Measurements from ENCODE around the gene GSK3B.
"Not testable (repeated sequence)": the region's sequence is repeated elsewhere in the genome, so short reads cannot be mapped to it uniquely, and the experiment has no call there.

GSK3B gene

DNA sequence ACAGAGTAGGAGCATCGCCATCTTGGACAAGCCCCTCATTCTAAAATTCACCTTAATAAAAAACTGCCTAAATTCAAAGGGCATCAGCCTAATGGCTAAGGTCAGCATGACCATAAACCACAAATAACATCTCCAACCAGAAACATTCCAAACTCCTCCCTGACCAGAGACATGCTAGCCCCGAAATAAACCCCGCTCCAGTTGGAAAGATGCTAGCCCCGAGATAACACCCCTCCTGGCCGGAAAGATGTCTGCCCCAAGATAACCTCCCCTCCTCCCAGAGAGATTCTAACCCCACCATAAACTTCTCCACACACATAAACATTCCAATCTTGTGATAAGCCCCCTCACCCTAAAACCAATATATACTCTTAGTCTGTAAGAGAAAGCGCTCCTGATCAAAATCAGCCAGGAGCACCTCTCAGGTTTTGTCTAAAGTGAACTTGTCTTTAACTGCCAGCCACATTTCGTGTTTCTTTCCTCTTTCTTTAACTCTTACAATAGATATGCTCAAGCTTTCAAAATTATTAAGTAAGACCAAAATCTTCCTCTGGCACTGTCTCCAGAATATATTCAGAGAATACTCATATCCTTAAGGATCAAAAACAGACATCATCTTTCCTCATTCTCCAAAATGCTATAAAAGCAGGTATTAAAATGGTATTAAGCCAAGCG, 104.1 kb downstream of the GSK3B start:
- ChIA-PET POLR2A (no interaction called here), CTCF (no interaction called here)
- no peak for DNase-seq (ENCODE audit: extremely low spot score)

DNA sequence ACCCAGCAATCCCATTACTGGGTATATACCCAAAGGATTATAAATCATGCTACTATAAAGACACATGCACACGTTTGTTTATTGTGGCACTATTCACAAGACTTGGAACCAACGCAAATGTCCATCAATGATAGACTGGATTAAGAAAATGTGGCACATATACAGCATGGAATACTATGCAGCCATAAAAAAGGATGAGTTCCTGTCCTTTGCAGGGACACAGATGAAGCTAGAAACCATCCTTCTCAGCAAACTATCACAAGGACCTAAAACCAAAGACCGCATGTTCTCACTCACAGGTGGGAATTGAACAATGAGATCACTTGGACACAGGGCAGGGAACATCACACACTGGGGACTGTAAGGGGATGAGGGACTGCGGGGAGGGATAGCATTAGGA, 107.4 kb downstream of the GSK3B start:
- POLR2A ChIA-PET, CTCF ChIA-PET: not testable (repeated sequence)

More for the DNA sequence above, 104.1 kb downstream of the GSK3B start:
- TF ChIP-seq LEF1 (IDR thresholded peaks at IDR 0.05; ENCODE audit: borderline replicate concordance) (no peak), TARDBP (IDR thresholded peaks at IDR 0.05) (no peak), HDGF (IDR thresholded peaks at IDR 0.05; ENCODE audit: borderline replicate concordance) (no peak), CTBP1 (IDR thresholded peaks at IDR 0.05; ENCODE audit: borderline replicate concordance) (no peak), L3MBTL2 (conservative IDR thresholded peaks at IDR 0.05) (no peak), FOXA1 (IDR thresholded peaks at IDR 0.05) (no peak), ARNT (IDR thresholded peaks at IDR 0.05) (no peak), ELF4 (IDR thresholded peaks at IDR 0.05) (no peak), SP1 (IDR thresholded peaks at IDR 0.05) (no peak), ZNF384 (IDR thresholded peaks at IDR 0.05) (no peak), BHLHE40 (IDR thresholded peaks at IDR 0.05; ENCODE audit: borderline replicate concordance) (no peak), FOXK2 (IDR thresholded peaks at IDR 0.05) (no peak)
- TF ChIP-seq, protein P1, sequence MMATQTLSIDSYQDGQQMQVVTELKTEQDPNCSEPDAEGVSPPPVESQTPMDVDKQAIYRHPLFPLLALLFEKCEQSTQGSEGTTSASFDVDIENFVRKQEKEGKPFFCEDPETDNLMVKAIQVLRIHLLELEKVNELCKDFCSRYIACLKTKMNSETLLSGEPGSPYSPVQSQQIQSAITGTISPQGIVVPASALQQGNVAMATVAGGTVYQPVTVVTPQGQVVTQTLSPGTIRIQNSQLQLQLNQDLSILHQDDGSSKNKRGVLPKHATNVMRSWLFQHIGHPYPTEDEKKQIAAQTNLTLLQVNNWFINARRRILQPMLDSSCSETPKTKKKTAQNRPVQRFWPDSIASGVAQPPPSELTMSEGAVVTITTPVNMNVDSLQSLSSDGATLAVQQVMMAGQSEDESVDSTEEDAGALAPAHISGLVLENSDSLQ (IDR thresholded peaks at IDR 0.05), result no peak

DNA sequence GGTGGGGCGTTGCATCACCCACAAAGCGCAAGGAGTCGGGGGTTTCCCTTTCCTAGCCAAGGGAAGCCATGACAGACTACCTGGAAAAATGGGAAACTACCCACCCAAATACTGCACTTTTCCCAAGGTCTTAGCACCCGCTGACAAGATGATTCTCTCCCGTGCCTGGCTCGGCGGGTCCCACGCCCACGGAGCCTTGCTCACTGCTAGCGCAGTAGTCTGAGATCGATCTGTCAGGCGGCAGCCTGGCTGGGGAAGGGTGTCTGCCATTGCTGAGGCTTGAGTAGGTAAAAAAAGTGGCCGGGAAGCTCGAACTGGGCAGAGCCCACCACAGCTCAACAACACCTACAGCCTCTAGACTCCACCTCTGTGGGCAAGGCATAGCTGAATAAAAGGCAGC, 112.9 kb downstream of the GSK3B start:
- ChIA-PET CTCF (no interaction called here), POLR2A (interaction anchor here (1.3 to 1.8 kb wide), 2 partner anchors 113 to 115 kb away, joined by 3 to 7 read pairs; partner anchors contain the start of gene GSK3B)
- TF ChIP-seq LEF1 (IDR thresholded peaks at IDR 0.05; ENCODE audit: borderline replicate concordance) (no peak), ZNF384 (IDR thresholded peaks at IDR 0.05) (no peak), TARDBP (IDR thresholded peaks at IDR 0.05) (no peak), FOXA1 (IDR thresholded peaks at IDR 0.05) (no peak), HDGF (IDR thresholded peaks at IDR 0.05; ENCODE audit: borderline replicate concordance) (no peak), CTBP1 (IDR thresholded peaks at IDR 0.05; ENCODE audit: borderline replicate concordance) (no peak), SUZ12 (IDR thresholded peaks at IDR 0.05) (no peak), L3MBTL2 (conservative IDR thresholded peaks at IDR 0.05) (no peak), SP1 (IDR thresholded peaks at IDR 0.05) (no peak), FOXM1 (IDR thresholded peaks at IDR 0.05; ENCODE audit: borderline replicate concordance) (no peak), ELF4 (IDR thresholded peaks at IDR 0.05) (no peak)
- TF ChIP-seq, protein P1 (IDR thresholded peaks at IDR 0.05), result no peak
- no peak for DNase-seq (ENCODE audit: extremely low spot score)

More for the DNA sequence above, 107.4 kb downstream of the GSK3B start:
- not testable (repeated sequence) for DNase-seq (ENCODE audit: extremely low spot score)

DNA sequence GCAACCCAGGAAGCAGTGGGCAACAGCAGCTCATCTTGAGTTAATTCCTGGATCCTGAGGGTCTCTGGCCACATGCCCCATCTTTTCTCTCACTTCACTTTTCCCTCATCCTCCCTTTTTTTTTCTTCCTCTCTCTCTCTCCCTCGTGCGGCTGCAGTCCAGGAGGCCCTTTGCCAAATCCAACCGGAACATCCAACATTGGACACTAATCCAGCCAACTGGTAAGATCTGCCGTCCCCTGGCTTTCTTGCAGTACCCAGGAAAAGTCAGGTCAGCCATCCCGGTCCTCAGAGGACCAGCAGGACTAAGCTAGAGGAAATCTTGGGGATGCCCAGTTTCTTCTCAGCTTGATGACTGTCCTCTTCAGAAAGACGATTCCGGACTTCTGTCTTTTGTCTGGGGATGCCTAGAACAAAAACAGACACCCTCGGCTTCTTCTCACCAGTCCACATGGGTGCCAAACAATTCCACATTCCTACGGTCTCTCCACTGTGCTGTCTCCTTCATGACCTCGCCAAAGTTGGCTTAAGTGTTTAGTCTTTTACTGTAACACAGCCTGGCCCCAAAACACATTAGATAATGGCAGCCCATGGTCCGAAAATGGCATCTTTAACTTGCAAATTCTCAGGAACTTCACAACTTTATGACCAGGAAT, 115.6 kb downstream of the GSK3B start:
- ChIA-PET POLR2A (no interaction called here), CTCF (interaction anchor here (0.6 to 0.7 kb wide), 2 partner anchors 167 to 239 kb away, joined by 3 to 6 read pairs; no protein-coding TSS in a partner anchor)
- no peak for TF ChIP-seq ZNF384 (IDR thresholded peaks at IDR 0.05)
- TF ChIP-seq, protein P1 (IDR thresholded peaks at IDR 0.05), result no peak
- TF ChIP-seq ARNT (IDR thresholded peaks at IDR 0.05), result no peak
- TF ChIP-seq CTBP1 (IDR thresholded peaks at IDR 0.05; ENCODE audit: borderline replicate concordance), result no peak
- no peak for TF ChIP-seq SP1 (IDR thresholded peaks at IDR 0.05)
- no peak for TF ChIP-seq SUZ12 (IDR thresholded peaks at IDR 0.05)
- TF ChIP-seq NFRKB (IDR thresholded peaks at IDR 0.05), result no peak
- no peak for TF ChIP-seq L3MBTL2 (conservative IDR thresholded peaks at IDR 0.05)
- no peak for TF ChIP-seq FOXK2 (IDR thresholded peaks at IDR 0.05)
- no peak for TF ChIP-seq HDGF (IDR thresholded peaks at IDR 0.05; ENCODE audit: borderline replicate concordance)
- TF ChIP-seq ELF4 (IDR thresholded peaks at IDR 0.05), result no peak
- TF ChIP-seq FOXM1 (IDR thresholded peaks at IDR 0.05; ENCODE audit: borderline replicate concordance), result no peak
- TF ChIP-seq FOXA1 (IDR thresholded peaks at IDR 0.05), result no peak
- no peak for TF ChIP-seq LEF1 (IDR thresholded peaks at IDR 0.05; ENCODE audit: borderline replicate concordance)
- TF ChIP-seq TARDBP (IDR thresholded peaks at IDR 0.05), result no peak
- TF ChIP-seq BHLHE40 (IDR thresholded peaks at IDR 0.05; ENCODE audit: borderline replicate concordance), result no peak
- DNase-seq (ENCODE audit: extremely low spot score), result no peak

DNA sequence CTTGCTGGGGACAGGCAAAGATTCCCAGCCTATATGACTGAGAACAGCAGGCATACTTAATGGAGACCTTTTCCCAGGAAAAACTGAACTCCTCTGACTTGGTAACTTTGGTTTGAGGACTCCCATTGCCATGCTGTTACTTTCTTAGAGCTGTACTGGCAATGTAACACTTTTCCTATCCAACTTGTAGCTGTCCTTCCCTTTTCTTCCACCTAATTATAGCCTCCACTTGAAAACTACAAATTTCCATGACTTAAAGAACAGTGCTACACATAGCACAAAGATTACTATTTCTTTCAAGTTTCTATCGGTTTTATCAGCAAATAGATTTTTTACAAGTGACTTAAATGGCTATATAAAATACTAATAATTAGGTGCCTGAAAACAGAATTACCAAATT, 116.9 kb downstream of the GSK3B start:
- TF ChIP-seq FOXM1 (IDR thresholded peaks at IDR 0.05; ENCODE audit: borderline replicate concordance) (no peak), FOXA1 (IDR thresholded peaks at IDR 0.05) (no peak), SP1 (IDR thresholded peaks at IDR 0.05) (no peak), ARNT (IDR thresholded peaks at IDR 0.05) (no peak), NFRKB (IDR thresholded peaks at IDR 0.05) (no peak), FOXK2 (IDR thresholded peaks at IDR 0.05) (no peak), CTBP1 (IDR thresholded peaks at IDR 0.05; ENCODE audit: borderline replicate concordance) (no peak), SUZ12 (IDR thresholded peaks at IDR 0.05) (no peak), ZNF384 (IDR thresholded peaks at IDR 0.05) (no peak), L3MBTL2 (conservative IDR thresholded peaks at IDR 0.05) (no peak), TARDBP (IDR thresholded peaks at IDR 0.05) (no peak), BHLHE40 (IDR thresholded peaks at IDR 0.05; ENCODE audit: borderline replicate concordance) (no peak), ELF4 (IDR thresholded peaks at IDR 0.05) (no peak), HDGF (IDR thresholded peaks at IDR 0.05; ENCODE audit: borderline replicate concordance) (no peak), LEF1 (IDR thresholded peaks at IDR 0.05; ENCODE audit: borderline replicate concordance) (no peak)
- TF ChIP-seq, protein P1 (IDR thresholded peaks at IDR 0.05), result no peak
- DNase-seq (ENCODE audit: extremely low spot score), result no peak
- CTCF ChIA-PET, result no interaction called here
- POLR2A ChIA-PET, result no interaction called here

Measured in HEK293T (cell line).